GM12874 (cell line): ENCODE measurements around the gene NXNL2.

Experiments used
- TF ChIP-seq, protein P1 (sequence below): IDR thresholded peaks from 2 replicates; pipeline ENCODE4 v1.5.1; 2011; ENCODE audit warnings: low read depth, mild to moderate bottlenecking, control low read depth, low read length, moderate library complexity; ENCODE audit not compliant: insufficient read depth

NXNL2 gene

DNA sequence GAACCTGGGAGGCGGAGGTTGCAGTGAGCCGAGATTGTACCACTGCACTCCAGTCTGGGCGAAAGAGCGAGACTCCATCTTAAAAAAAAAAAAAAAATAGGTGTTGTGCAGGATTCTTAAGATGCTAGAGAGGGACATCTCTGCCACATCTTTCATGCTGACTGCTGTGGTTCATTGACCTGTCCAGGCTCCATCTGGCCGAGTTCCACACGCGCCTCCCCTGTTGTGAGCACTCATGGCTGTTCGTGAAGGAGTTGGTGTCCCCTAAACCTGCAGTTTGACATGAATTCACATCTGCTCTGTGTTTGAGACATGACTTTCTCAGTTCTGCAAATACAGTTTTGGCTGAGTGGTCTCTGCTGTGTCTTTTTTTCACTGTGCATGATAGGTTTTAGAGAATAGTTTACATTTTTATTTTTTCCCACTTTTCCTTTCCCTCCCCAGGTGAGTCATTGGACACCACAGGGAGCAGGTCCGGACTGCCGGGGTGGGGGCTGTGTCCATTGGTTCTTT, 5.3 kb downstream of the NXNL2 start:
- TF ChIP-seq, protein P1, sequence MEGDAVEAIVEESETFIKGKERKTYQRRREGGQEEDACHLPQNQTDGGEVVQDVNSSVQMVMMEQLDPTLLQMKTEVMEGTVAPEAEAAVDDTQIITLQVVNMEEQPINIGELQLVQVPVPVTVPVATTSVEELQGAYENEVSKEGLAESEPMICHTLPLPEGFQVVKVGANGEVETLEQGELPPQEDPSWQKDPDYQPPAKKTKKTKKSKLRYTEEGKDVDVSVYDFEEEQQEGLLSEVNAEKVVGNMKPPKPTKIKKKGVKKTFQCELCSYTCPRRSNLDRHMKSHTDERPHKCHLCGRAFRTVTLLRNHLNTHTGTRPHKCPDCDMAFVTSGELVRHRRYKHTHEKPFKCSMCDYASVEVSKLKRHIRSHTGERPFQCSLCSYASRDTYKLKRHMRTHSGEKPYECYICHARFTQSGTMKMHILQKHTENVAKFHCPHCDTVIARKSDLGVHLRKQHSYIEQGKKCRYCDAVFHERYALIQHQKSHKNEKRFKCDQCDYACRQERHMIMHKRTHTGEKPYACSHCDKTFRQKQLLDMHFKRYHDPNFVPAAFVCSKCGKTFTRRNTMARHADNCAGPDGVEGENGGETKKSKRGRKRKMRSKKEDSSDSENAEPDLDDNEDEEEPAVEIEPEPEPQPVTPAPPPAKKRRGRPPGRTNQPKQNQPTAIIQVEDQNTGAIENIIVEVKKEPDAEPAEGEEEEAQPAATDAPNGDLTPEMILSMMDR, result no peak

DNA sequence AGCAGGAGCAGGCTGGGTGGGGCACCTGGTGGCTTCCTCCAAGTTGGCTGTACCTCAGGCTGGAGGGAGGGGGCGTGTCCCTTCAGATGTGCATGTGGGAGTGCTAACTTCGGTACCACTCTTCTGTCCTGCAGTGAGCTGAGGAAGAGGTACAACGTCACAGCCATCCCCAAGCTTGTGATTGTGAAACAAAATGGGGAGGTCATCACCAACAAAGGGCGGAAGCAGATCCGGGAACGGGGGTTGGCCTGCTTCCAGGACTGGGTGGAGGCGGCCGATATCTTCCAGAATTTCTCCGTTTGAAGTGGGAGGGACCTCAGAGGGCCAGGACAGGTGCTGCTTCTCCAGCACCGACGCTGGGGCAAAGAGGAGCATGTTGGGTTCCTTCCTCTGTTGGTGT, 9.3 kb downstream of the NXNL2 start:
- TF ChIP-seq, protein P1, result no peak

DNA sequence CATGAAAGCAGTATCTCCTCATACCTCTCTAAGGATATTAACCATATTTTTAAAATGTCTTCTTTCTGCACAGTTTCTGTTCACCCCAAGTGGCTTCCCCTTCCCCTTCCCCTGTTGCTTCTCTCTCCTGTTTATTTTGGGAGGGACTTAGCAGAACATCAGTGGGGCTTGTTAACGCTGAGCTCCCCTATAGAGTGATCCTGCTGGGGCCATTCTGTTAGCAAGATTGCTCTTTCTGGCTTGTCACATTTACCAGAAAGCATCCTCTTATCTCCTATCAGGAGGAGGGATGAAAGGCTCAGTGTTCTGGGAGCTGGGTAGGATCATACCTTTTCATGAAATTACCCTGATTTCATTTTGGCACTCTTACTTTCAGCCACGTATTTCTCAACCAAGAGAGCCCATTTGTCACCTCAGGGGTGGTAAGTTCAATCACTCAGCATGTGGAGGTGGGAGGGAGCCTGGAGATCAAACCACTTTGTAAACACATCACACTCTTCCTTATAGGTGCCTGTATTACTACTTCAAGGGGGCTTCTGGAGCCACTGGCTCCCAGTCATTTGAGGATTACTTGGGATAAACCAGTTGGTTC, 16.7 kb downstream of the NXNL2 start:
- TF ChIP-seq, protein P1, result no peak

DNA sequence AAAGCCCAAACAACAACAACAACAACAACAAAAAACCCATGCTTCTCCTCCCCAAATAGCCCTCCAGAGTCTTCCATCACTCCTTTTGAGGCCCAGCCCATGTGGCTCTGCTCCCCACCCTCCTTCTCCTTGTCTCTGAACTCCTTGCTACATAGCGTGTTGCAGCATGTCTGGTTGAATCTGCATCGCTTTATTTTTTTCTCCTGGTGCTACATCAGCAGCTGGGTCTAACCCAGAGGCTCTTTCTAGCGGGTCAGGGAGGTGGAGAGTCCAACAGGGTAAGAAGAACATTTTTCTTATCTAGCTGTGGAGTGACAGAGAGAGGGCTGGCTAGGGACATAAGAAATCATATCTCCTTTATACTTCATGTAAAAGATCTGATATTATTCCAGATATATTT, 18.4 kb downstream of the NXNL2 start:
- TF ChIP-seq, protein P1, result no peak

DNA sequence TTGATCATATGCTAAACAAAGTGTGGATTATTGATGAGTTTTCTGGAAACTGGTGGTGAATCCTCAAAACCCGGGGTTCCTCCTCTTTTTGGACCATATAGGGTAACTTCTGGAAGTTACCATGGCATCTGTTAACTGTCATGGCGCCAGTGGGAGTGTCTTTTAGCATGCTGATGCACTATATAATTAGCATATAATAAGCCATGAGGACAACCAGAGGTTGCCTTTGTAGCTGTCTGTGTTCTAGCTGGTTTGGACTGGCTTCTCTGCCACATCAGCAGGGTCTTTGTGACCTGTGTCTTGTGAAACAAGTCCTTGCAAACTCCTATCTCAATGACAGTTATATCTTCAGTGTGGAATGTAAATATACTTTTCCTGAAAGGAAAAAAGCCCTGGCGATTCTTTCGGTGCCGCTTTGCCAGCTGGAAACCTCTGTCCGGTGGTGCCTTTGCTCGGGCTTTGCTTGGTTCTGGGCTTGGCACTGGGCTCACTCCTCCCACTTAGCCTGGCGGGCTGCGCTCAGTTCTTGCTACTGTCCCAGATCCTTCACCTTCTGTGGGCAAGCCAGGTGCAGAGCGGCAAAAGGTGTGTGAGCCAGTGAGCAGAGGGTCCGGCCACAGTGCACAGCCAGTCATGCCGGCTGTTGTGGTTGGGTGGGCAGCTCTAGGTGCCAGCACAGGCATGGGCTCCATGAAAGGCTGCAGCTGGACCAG, 20.4 kb downstream of the NXNL2 start:
- TF ChIP-seq, protein P1, result no peak

DNA sequence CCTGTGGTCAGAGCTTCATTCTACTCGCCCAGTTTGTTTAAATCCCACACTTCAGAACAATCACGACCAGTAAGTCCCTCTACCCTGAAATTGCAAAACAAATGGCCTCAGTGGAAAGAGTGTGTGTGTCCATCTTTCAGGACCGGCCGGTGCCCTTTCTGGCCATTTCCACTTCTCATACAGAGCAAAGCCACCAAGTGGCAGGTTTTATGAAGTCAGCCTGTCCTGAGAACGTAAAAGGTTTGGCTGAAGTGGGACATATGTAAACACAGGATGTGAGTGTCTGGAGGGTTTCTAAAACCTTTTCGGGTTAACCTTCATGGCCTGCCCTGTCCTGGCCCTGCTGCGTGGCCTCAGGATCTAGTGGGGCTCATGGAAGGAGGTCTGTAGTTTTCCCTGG, 24.7 kb downstream of the NXNL2 start:
- TF ChIP-seq, protein P1, result no peak

DNA sequence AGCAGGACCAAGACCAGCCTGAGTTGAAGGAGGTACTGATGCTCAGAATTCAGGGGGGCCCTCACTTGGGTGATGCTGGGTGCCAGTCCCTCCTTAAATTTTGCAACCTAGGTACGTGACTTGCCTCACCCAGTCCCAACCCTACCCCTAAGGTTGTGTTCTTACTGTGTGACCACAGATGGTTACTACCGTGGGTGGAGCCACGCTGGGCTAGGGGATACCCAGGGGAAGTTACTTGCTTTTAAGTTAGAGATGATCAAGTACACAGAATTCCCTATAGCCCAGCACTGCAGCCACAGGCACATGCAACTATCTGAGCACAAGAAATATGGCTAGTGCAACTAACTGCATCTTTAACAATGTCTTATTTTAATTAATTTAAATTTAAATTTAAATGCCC, 32.9 kb downstream of the NXNL2 start:
- TF ChIP-seq, protein P1, result no peak
